HG02884 (cell line): Measurements from ENCODE around the gene CACUL1.
"Not testable (repeated sequence)": the region's sequence is repeated elsewhere in the genome, so short reads cannot be mapped to it uniquely, and the experiment has no call there.

Source experiments
- ATAC-seq: cut with Tn5 transposase; IDR thresholded peaks from one replicate; pipeline ENCODE4 v1.9.1; 2021; ENCODE audit warnings: mild to moderate bottlenecking, moderate library complexity; ENCODE audit not compliant: unreplicated experiment

CACUL1 gene

DNA sequence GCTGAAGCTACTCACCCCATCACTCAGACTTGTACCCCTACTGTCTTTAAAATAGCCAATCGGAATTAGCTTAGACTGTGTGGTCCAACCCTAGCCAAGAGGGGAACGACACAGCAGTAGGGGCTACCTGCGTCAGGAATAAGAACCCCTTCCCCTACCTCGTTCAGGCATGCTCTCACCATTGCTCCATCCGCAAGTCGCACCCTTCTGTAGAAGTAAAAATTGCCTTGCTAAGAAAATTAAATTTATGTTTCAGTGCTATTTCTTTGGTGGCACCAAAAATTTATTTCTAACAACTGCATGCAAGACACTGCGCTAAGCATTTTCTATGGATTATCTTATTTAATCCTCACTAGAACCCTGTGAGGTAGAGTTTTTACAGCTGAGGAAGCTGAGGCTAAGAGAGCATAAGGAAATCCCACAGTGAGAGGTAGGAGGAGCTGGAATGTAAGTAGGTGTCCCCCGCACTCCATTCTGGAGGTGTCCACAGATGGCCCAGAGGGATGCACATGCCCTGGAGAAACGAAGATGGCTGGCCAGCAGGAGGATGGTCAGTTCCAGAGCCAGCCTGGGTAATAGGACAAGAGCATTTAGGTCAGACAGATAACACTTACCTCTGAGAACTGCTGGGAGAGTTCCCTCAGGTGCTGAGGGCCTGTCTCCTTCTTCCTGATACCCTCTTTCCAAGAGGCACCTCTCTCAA is 15.3 kb upstream of the CACUL1 start:
- ATAC-seq = no peak

- ATAC-seq = no peak
These were observed 13.5 kb upstream of the CACUL1 start for GRCh38 chr10:118768041-118768919.

GRCh38 chr10:118767297-118768040 is 12.7 kb upstream of the CACUL1 start:
- no peak for ATAC-seq

DNA sequence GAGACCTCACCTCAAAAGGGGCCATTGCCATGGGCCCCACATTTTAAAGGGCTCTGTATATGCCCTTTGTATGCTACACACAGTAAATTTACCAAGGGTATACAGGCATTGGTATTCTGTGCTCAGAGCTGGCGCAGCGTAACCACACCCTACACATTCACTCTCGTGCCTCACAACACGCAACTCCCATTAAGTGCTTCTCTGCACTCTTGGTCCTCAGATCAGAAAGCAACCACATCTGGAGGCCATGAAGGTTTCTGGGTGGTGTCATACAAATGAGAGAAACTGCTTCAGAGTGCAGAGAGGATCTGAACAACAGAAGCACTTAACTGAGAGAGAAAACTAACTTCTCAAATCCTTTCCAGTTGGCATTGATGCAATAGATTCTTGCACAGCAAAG is 9.4 kb upstream of the CACUL1 start:
- no peak for ATAC-seq

- no peak for ATAC-seq
These were observed 8.6 kb upstream of the CACUL1 start for GRCh38 chr10:118763202-118763988.

GRCh38 chr10:118760265-118760664 is 5.5 kb upstream of the CACUL1 start:
- ATAC-seq = no peak

DNA sequence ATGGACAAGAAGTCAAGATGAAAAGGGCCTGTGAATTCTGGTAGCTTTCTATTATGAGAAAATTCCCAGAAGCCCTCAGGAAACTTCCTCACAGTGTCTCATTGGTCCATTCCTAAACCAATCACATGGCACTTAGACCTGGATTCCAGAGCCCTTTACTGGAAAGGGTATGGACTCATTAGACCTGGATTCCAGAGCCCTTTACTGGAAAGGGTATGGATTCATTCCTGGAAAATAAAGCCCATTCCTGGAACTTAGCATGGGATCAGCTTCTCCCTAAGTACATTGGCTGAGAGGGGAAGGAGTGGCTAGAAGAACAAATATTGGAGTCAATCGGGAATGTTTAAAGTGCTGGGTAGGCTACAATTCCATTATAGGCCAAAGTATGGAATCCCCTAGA is 3.7 kb upstream of the CACUL1 start:
- ATAC-seq = no peak

DNA sequence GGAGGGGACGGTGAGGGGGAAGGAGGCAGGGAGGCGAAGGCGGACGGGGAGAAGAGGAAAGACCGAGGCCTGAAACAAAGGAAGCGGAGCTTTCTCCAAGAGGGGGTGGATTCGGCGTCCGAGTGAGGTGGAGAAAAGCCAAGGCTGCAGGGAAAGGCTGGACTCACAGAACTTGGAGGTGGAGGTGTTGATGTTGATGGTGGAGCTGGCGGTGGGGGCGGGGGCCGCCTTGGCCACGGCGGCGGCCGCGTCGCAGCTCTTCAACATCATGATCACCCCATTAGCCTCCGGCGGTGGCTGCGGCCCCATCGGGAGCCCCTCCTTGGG is 578 bp downstream of the CACUL1 start:
- ATAC-seq = peak; percentile 8

DNA sequence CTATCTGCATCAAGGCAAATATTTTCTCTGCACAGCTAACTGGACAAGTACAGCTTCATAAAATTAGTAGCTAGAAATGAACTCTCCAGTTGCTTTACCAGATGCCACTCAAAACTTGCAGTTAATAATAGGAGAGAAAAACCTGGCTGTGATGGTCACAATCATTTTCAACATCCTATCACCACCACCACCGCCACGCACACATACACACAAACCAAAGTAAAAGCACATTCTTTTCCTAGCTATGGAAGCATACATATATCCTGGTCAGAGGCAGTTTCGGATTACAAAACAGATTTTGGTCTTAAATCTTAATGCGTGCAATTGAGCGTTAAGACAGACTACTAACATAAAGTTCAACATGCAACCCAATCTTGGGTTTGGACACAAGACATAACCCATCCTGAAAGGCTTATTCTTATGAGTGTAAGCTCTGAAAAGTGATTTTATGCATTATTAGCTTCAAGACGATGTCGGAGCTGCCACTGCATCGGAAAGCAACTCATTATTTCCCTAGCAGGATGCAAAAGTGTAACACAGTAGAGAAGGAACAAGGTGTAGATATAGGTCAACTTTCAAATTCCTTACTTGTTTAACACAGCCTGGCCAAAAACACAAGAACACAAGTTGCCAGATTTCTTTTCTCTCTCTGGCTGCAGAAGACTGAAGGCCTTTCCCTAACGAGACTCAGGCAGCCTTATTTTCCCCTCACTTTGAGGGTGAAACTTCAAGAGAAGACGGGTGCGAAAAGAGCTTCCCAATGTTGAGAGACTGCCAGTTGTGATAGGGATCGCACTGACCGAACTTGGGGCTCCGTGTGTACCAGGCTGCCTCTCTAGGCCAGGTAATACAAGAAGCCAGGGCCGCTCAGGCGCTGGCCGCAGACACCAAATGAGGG is 1.2 kb downstream of the CACUL1 start:
- no peak for ATAC-seq

DNA sequence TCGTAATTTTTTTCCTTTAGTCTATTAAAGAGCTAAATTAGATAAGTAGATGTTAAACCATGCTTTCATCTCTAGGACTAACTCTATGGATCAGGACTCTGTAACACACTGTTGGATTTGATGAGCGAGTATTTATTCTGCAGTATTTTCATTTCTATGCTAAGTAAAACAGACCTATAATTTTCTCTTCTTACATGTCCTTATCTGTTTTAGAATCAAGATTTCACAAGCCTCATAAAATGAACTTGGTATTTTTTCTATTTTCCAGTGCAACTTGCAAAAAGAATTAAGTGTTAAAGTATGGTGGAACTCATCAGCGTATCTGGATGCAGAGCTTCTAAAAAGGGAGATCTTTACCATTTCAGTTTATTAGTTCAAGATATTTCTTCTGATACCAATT is 2.4 kb downstream of the CACUL1 start:
- no peak for ATAC-seq

- ATAC-seq = no peak
These were observed 3.5 kb downstream of the CACUL1 start for GRCh38 chr10:118751265-118751664.

DNA sequence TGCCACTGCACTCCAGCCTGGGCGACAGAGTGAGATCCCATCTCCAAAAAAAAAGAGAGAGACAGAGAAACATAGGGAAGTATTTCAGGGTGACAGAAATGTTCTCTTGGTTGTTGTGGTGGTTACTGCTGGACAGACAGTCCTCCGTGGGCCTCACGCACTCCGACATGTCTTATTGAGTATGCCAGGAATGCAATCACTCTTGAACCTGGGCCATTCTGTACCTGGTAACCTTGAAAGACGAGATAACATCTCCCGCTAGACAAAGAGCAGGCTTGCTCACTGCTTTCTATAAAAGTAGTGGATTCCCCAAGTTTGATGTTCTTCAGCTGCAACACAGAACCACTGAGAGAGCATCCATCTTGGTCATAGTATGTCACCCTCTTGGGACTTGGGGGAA is 6.7 kb downstream of the CACUL1 start:
- no peak for ATAC-seq

GRCh38 chr10:118746246-118746645 is 8.5 kb downstream of the CACUL1 start:
- no peak for ATAC-seq

GRCh38 chr10:118745056-118745455 is 9.7 kb downstream of the CACUL1 start:
- no peak for ATAC-seq

- not testable (repeated sequence) for ATAC-seq
These were observed 10.3 kb downstream of the CACUL1 start for GRCh38 chr10:118744346-118744918.

- ATAC-seq = no peak
These were observed 12.0 kb downstream of the CACUL1 start for GRCh38 chr10:118742782-118743181.

GRCh38 chr10:118742032-118742431 is 12.7 kb downstream of the CACUL1 start:
- ATAC-seq = no peak

- ATAC-seq = no peak
These were observed 16.4 kb downstream of the CACUL1 start for GRCh38 chr10:118738406-118738805.

DNA sequence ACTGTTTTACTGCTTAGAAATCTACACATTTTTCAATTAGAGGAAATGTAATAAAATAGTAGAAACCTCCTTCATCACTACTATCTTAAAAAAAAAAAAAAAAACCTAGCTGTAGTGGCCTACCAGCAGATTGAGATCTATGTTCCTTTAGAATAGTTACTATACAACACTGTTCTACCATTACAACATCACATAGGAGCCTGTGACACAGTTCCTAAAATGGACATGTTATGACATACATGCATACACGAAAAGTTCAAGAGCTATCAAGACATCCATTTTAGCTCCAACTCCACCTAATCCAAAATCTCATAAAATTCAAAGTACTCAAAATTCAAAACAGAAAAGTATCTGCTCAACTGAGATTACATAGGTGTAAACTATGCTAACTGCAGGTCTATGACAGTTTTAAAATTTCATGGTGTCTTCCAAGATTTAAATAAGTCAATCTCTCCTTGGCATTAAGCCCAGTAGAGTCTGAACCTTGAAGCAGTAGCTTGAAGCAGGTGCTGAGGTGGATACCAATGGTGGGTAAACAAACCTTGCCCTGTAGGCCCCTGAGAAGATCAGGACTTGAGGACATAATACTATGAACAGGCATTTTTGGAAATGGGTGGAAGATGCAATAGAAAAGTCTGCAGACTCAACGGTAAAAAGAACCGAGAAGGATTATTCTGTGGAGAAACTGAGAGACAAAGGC is 17.0 kb downstream of the CACUL1 start:
- ATAC-seq = no peak
